Globus pallidus (tissue), 1 donor: Measurements from ENCODE around the gene KCNIP1.
A peak's percentile ranks its signal among the peaks of the same experiment; 100 is the strongest.

ENCODE experiments used
- DNase-seq: peaks from one replicate; pipeline ENCODE4 v3.0.0-alpha.2; 2015; ENCODE audit warnings: low spot score

Gene KCNIP1

GRCh38 chr5:170597872-170598271 lies 94.1 kb downstream of the KCNIP1 start:
- peak; percentile 20 for DNase-seq

- no peak for DNase-seq
These were observed 95.9 kb downstream of the KCNIP1 start for GRCh38 chr5:170599756-170600155.

GRCh38 chr5:170601619-170602018 lies 97.8 kb downstream of the KCNIP1 start:
- DNase-seq = no peak

DNA sequence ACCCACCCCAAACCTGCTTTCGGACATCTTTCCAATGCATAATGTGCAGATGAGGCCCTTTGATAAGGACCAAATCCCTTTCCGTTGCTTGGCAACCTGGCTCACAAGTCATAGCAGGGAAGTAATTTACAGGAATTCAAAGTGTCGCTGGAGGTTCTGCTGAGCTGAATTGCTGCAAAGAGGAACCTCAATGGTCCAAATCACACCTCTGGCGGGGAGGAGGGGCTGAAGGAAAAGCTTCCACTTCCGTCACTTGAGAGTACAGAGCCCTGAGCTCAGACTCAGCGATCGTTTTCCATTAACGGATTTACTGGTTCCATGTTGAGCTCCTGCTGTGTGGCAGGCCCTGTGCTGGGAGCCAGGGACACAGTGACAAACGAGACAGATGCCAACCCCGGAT lies 99.3 kb downstream of the KCNIP1 start:
- DNase-seq = no peak

- DNase-seq = peak; percentile 47
These were observed 100.1 kb downstream of the KCNIP1 start for GRCh38 chr5:170603578-170604565.

- DNase-seq = no peak
These were observed 103.1 kb downstream of the KCNIP1 start for GRCh38 chr5:170606941-170607340.

- no peak for DNase-seq
These were observed 107.8 kb downstream of the KCNIP1 start for GRCh38 chr5:170611449-170612090.

DNA sequence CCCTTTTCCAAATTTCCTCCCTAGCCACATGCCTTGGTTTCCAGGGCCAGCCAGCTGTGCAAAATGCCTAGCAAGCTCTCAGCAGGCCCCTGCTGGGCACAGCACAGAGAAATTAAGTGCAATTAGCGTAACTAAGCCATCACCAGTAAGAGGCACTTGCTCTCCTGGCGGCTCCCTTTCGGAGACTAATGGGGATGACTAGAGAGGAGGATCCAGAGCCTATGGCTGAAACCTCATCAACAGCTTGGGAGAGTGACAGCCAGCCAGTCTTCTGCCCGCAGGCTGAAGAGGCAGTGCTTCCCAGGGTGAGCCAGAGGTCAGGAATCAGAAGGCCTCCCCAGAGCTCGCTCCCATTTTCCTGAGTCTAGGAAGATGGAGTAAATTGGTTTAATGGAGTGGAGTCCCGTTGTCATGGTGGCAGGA lies 108.4 kb downstream of the KCNIP1 start:
- no peak for DNase-seq

DNA sequence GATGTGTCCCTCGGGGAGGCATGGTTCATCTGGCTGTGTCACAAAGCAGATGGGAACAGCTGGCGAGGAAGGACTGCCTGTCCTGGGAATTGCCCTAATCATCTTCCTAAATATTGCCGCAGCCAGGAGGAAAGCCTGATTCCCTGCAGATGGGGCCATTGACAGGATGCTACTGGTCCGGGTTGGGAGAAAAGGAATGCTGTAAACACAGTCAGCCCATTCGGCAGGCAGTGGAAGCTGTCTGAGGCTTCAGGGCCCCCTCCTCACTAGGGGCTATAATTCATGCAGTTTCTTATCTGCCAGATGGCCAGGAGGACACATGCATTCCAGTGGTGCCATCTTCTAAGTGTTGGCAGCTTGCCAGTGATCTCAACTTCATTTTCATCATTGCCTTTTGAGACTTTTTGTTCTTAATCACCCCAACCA lies 110.3 kb downstream of the KCNIP1 start:
- no peak for DNase-seq

DNA sequence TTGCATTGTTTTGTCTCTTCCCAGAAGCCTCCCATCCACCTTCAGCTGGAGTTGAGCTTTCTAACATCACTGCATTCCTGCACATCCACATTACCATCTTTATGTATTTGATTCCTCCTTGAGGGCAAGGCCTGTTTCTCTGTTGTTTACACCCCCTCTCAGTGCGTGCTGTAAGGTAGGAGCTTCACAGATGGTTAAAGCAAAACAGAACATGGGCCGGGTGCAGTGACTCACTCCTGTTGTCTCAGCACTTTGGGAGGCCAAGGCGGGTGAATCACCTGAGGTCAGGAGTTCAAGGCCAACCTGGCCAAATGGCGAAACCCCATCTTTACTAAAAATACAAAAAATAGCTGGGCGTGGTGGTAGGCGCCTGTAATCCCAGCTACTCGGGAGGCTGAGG lies 110.9 kb downstream of the KCNIP1 start:
- no peak for DNase-seq

DNA sequence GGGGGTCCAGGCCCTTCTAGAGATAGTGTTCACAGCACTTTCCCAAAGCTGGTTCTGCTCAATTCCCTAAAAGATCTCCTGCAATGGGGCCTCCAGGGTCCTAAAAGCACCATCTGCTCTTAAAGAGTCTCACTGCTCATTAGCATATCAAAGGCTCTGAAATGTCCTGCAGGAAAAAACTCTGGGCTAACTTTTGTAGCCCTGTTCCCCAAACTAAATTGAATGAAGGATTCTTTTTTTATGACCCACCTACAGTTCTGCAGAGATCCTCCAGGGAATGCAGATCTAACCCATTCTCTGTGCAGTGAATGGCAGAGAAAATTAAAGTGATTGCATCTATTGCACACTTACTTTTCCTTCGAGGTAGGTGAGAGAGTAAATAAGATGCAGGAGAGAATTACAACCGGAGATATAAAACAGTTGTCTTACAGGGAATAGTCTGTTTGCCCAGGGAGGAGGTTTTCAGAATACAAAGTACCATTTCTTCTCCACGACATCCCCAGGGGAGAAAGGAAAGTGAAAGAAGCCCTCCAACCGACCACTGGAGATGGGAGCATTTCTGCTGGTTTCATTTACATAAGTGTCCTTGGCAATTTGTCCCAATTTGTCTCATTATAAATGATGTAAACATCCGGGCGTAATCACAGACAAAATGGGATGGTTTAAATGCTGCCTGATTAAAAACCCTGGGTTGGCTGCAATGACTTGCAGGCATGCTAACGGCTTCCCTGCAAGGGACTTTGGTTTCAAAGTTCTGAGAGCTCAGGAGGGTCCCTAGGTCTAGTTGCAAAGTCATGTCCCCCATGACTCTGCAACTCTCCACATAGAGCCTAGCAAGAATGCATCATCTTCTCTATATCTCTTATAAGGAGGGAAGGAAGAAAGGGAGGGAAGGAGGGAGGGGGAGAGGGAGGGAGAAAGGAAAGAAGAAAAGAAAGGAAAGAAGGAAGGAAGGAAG lies 114.0 kb downstream of the KCNIP1 start:
- no peak for DNase-seq

DNA sequence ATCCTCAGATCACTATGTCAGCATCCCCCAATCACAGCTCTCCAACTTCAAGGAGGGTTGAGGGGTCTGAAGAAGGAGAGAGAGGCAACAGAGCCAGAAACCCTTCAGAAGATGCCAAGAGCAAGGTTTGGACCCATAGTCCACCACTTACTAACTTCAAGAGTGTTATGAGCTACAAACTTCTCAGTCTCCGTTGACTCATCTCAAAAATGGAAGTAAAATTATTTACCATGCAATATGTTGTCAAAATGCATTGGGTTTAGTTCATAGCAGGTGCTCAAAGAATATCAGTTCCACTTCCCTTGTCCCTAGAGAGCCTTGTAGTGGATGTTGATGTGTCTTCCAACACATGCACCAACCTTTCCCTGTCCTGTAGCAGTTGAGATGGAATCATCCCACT lies 116.0 kb downstream of the KCNIP1 start:
- no peak for DNase-seq

- DNase-seq = no peak
These were observed 119.1 kb downstream of the KCNIP1 start for GRCh38 chr5:170622933-170623332.

DNA sequence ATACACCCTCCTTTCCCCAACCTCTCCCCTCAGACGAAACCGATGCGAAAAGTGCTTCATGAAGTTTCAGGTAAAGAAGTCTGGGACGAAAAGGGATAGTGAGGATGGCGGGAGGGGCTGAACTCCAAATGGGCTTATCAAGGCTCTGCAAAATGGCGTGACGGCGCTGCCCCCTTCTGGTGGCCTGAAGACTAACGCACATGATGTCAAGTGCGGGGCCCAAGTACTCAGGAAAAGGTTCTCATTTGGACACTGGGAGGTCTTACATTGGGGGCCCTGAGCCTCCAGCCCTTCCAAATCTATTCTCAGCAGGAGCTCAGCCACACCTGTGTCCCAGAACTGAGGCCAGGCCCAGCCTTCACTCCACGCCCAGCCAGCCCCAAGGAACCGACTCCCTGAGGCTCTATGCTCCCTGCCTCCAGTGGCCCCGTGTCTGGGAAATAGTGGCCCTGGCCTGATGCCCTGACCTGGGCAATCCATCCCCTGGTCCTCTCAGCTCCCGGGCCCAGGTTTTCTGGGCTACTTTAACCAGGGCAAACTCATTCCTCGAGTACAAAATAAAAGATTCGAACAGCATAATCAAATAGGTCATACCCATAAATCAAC lies 119.9 kb downstream of the KCNIP1 start:
- DNase-seq = no peak

DNA sequence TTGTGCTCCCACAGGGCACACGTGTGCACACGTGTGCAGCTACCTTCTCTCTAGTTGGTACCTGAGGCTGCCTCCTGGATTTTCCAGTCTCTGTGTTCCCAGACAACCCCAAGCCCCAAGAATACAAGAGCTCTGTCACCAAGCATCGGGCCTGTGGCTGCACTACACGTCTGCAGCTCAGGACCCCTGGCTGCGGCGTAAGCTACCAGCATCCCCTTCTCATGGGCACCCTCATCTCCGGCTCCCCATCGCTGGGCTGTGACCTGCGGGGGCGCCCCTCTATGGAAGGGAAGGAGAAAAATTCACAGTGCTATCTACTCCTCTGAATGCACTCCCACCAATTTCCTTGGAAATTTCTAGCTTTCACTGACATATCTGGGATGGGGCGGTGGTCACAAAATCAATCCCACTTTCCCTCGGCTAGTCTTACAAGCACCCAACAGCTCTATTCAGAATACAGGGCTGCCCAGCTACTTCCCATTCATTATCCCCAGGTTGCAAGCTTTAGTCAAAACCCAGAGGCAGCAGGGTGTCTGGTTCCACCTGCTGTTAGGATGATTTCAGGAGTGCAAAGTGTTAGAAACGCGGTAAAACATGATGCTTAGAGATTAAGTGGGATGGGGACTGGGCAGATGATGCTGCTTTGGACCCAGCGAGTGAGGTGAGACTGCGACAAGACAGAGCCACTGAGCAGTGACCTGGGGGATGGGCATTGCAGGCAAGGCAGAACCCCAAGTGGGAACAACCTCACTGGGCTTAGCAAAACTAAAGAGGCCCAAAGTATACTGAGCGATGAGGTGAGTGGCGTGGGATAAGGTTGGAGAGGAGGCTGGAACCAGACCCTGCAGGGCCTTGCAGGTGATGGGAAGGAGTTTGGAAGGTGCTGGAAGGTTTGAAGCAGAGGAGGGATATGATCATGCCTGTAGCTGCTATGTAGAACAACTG lies 121.7 kb downstream of the KCNIP1 start:
- DNase-seq = no peak

GRCh38 chr5:170626507-170627150 lies 122.8 kb downstream of the KCNIP1 start:
- DNase-seq = no peak

GRCh38 chr5:170627271-170627670 lies 123.5 kb downstream of the KCNIP1 start:
- no peak for DNase-seq

DNA sequence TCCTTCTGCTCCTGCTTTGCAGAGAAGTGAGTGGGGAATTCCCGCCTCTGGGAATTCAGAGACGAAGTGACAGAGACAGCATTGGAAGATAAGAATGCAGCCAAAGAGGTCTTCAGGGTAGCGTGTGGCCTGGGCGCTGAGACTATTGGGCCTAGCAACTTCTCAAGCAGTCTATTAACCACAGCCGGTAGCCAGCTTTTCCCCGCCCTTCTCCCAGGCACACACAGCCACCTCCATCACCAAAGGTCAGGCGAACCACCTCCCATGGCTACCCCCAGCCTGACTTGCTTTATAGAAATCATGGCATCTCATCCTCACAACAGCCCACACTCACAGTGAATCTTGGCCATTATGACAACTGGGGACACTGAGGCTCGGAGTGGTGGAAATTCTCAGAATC lies 124.2 kb downstream of the KCNIP1 start:
- no peak for DNase-seq

GRCh38 chr5:170628691-170629565 lies 125.1 kb downstream of the KCNIP1 start:
- DNase-seq = no peak
